ENCODE data around the gene PMFBP1.

- TF ChIP-seq MAZ (IDR thresholded peaks at IDR 0.05; ENCODE audit: borderline replicate concordance, low read depth, low read length) (no peak), CTCF (conservative IDR thresholded peaks at IDR 0.05; ENCODE audit: low read depth, low read length) (no peak), NFE2L2 (IDR thresholded peaks at IDR 0.05; ENCODE audit: low read depth, low read length) (no peak), RCOR1 (IDR thresholded peaks at IDR 0.05; ENCODE audit: insufficient replicate concordance, low read length) (no peak), RFX5 (IDR thresholded peaks at IDR 0.05; ENCODE audit: low read depth, low read length) (no peak), MAFK (IDR thresholded peaks at IDR 0.05; ENCODE audit: low read depth, low read length) (no peak), POLR2A (IDR thresholded peaks at IDR 0.05; ENCODE audit: low read depth, low read length) (no peak), FOS (IDR thresholded peaks at IDR 0.05; ENCODE audit: low read depth, low read length) (no peak), RAD21 (IDR thresholded peaks at IDR 0.05; ENCODE audit: low read length) (no peak)
Observed at GRCh38 chr16:72111657-72112451, 60.1 kb downstream of the PMFBP1 start.

All from IMR-90 (cell line).